Esophagus squamous epithelium (tissue), 4 donors: ENCODE measurements around the gene GAN.

Source experiments
- POLR2A ChIP-seq, 4 donors: fragments of 450-650 bp; IDR thresholded peaks; one replicate each; pipeline ENCODE4 v1.6.1; 2017; ENCODE audit warnings: antibody characterized with exemption in 4 of 4, mild to moderate bottlenecking in 4 of 4, moderate library complexity in 3 of 4
- TF ChIP-seq, protein P1 (sequence below), 6 experiments: fragments of 450-650 bp in 4 of 6; fragments of 200-600 bp in 2 of 6; sonication (generic) in 2 of 6; IDR thresholded peaks; one replicate each; pipeline ENCODE4 v1.5.1; 2016 to 2019; ENCODE audit warnings: antibody characterized with exemption in 6 of 6, mild to moderate bottlenecking in 4 of 6, moderate library complexity in 4 of 6

DNA sequence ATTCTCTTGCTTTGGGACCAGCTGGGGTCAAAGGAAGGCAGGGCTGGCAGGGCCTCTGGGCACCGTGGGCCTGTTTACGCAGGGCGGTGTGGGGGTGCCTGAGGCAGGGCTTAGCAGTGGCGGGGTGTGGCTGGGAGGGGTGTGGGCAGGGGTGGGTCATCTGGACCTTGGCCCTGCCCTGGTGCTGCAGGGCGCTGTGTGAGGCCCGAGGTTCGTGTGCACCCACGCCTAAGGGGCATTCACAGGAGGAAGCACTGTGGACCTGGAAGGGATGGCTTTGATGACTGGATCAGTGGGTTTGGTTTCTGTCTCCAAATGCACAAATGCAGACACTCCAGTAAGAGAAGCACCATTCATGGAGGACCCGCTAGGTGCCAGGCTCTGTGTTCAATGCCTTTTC is 39.0 kb upstream of the GAN start:
- TF ChIP-seq, protein P1, sequence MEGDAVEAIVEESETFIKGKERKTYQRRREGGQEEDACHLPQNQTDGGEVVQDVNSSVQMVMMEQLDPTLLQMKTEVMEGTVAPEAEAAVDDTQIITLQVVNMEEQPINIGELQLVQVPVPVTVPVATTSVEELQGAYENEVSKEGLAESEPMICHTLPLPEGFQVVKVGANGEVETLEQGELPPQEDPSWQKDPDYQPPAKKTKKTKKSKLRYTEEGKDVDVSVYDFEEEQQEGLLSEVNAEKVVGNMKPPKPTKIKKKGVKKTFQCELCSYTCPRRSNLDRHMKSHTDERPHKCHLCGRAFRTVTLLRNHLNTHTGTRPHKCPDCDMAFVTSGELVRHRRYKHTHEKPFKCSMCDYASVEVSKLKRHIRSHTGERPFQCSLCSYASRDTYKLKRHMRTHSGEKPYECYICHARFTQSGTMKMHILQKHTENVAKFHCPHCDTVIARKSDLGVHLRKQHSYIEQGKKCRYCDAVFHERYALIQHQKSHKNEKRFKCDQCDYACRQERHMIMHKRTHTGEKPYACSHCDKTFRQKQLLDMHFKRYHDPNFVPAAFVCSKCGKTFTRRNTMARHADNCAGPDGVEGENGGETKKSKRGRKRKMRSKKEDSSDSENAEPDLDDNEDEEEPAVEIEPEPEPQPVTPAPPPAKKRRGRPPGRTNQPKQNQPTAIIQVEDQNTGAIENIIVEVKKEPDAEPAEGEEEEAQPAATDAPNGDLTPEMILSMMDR (IDR thresholded peaks at IDR 0.05) = no peak
- TF ChIP-seq POLR2A (IDR thresholded peaks at IDR 0.05) = no peak
